Stimulated activated naive CD4-positive, alpha-beta T cell (primary cell): ENCODE measurements around the gene ERC2.
"Not testable (repeated sequence)": the region's sequence is repeated elsewhere in the genome, so short reads cannot be mapped to it uniquely, and the experiment has no call there.

Source experiments
- DNase-seq, 6 experiments: peaks; one replicate each; lab custom pipeline; 2025; lab: John Stamatoyannopoulos, UW

The ERC2 gene

GRCh38 chr3:55524565-55525244 lies 943.6 kb downstream of the ERC2 start:
- no peak for DNase-seq

- DNase-seq: no peak
These were observed 944.8 kb downstream of the ERC2 start for GRCh38 chr3:55523471-55523870.

GRCh38 chr3:55521738-55522421 lies 946.4 kb downstream of the ERC2 start:
- no peak for DNase-seq

- DNase-seq: no peak
These were observed 947.1 kb downstream of the ERC2 start for GRCh38 chr3:55521064-55521737.

GRCh38 chr3:55519019-55519418 lies 949.2 kb downstream of the ERC2 start:
- DNase-seq: no peak

GRCh38 chr3:55518451-55518850 lies 949.8 kb downstream of the ERC2 start:
- DNase-seq: no peak

- no peak for DNase-seq
These were observed 951.8 kb downstream of the ERC2 start for GRCh38 chr3:55516392-55517030.

- DNase-seq: no peak
These were observed 952.6 kb downstream of the ERC2 start for GRCh38 chr3:55515550-55516246.

GRCh38 chr3:55514962-55515361 lies 953.3 kb downstream of the ERC2 start:
- DNase-seq: no peak

GRCh38 chr3:55512571-55513343 lies 955.5 kb downstream of the ERC2 start:
- no peak for DNase-seq

- no peak for DNase-seq
These were observed 956.2 kb downstream of the ERC2 start for GRCh38 chr3:55511895-55512570.

GRCh38 chr3:55508335-55508734 lies 959.9 kb downstream of the ERC2 start:
- DNase-seq: no peak

GRCh38 chr3:55507808-55508207 lies 960.5 kb downstream of the ERC2 start:
- no peak for DNase-seq

GRCh38 chr3:55505776-55506175 lies 962.5 kb downstream of the ERC2 start:
- DNase-seq: no peak

GRCh38 chr3:55505102-55505501 lies 963.2 kb downstream of the ERC2 start:
- not testable (repeated sequence) for DNase-seq

GRCh38 chr3:55501905-55502304 lies 966.4 kb downstream of the ERC2 start:
- no peak for DNase-seq

GRCh38 chr3:55500555-55501330 lies 967.5 kb downstream of the ERC2 start:
- no peak for DNase-seq

- DNase-seq: no peak
These were observed 969.7 kb downstream of the ERC2 start for GRCh38 chr3:55498520-55498919.

GRCh38 chr3:55497250-55497649 lies 971.0 kb downstream of the ERC2 start:
- no peak for DNase-seq

- no peak for DNase-seq
These were observed 973.3 kb downstream of the ERC2 start for GRCh38 chr3:55494976-55495375.
